ENCODE data around the gene MEIS3.
A peak's percentile ranks its signal among the peaks of the same experiment; 100 is the strongest.

The MEIS3 gene

GRCh38 chr19:47429140-47429793 is 9.9 kb upstream of the MEIS3 start:
- no CpG with 5 or more reads among the region's 20 CpGs for WGBS (ENCODE audit: extremely low coverage, insufficient coverage, low lambda C conversion rate)
- peak; percentile 52 for DNase-seq
- Histone ChIP-seq H3K9ac (ENCODE audit: low read length) (peak overlapping the region; percentile 14), H2BK5ac (ENCODE audit: low read length) (no peak overlapping the region), H3K27ac (ENCODE audit: low read depth, low read length) (no peak overlapping the region), H2AK5ac (ENCODE audit: low read length) (no peak overlapping the region), H3K4ac (ENCODE audit: low read depth, low read length) (no peak overlapping the region), H3K4me1 (ENCODE audit: control insufficient read depth, low read depth, low read length) (peaks cover 3% of the 10 kb centered on the region), H4K8ac (ENCODE audit: low read depth, low read length) (no peak overlapping the region), H3K56ac (ENCODE audit: low read length) (peak overlapping the region; percentile 95), H2BK15ac (replicated peaks; ENCODE audit: low read depth) (no peak overlapping the region), H4K5ac (ENCODE audit: low read length) (no peak overlapping the region), H3K27me3 (ENCODE audit: insufficient read depth, low read length, poor library complexity) (no peaks in the 10 kb centered on the region), H3K36me3 (ENCODE audit: control insufficient read depth, insufficient read depth, low read length) (no peaks in the 10 kb centered on the region), H3K23ac (ENCODE audit: low read length) (no peak overlapping the region), H3K79me2 (ENCODE audit: control insufficient read depth, insufficient read depth, low read length) (no peaks in the 10 kb centered on the region), H3K79me1 (ENCODE audit: low read length) (no peaks in the 10 kb centered on the region), H3K18ac (ENCODE audit: low read length) (no peak overlapping the region), H3K4me3 (ENCODE audit: low read length) (no peak overlapping the region), H3K4me2 (ENCODE audit: low read length) (peak overlapping the region; percentile 2), H2BK120ac (ENCODE audit: low read depth, low read length) (no peak overlapping the region)

DNA sequence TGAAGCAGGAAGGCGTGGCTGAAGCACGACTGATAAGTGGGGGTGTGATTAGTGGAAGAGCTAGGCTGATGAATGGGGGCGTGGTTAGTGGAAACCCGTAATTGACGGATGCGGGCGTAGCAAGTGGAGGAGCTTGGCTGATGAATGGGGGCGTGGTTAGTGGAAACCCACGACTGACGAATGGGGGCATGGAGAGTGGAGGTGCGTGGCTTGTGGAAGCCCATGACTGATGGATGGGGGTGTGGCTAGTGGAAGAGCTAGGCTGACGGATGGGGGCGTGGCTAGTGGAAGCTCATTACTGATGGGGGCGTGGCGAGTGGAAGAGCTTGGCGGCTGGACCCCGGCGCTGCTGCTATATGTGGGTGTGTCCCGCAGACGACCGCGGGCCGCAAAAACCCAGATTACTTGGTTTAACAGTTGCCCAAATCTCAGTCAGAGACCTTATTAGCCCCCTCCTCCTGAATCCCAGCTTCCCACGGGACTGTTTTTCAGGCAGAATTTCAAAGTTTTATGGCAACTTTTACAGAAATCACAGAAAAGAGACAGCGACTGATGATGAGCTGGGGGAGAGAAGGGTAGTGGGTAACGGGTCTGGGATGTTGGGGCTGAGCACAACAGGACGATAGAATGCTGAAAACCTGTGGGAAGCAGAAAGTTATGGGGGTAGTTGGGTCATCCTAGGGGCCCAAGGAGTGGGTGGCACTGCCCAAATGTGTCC is 9.0 kb upstream of the MEIS3 start:
- no peak overlapping the region for H2BK15ac ChIP-seq (replicated peaks; ENCODE audit: low read depth)
- no peak overlapping the region for H3K4me3 ChIP-seq (ENCODE audit: low read length)
- H3K79me2 ChIP-seq (ENCODE audit: control insufficient read depth, insufficient read depth, low read length), result no peaks in the 10 kb centered on the region
- H3K9ac ChIP-seq (ENCODE audit: low read length), result peak overlapping the region; percentile 36
- H3K4me2 ChIP-seq (ENCODE audit: low read length), result peak overlapping the region; percentile 57
- no peak overlapping the region for H2BK5ac ChIP-seq (ENCODE audit: low read length)
- H3K4me1 ChIP-seq (ENCODE audit: control insufficient read depth, low read depth, low read length), result peaks cover 4% of the 10 kb centered on the region
- no peak overlapping the region for H3K27ac ChIP-seq (ENCODE audit: low read depth, low read length)
- no peak overlapping the region for H2BK120ac ChIP-seq (ENCODE audit: low read depth, low read length)
- no peak overlapping the region for H2AK5ac ChIP-seq (ENCODE audit: low read length)
- no peak overlapping the region for H4K5ac ChIP-seq (ENCODE audit: low read length)
- peak overlapping the region; percentile 51 for H3K56ac ChIP-seq (ENCODE audit: low read length)
- WGBS (ENCODE audit: extremely low coverage, insufficient coverage, low lambda C conversion rate), result no CpG with 5 or more reads among the region's 27 CpGs
- H3K23ac ChIP-seq (ENCODE audit: low read length), result no peak overlapping the region
- no peak overlapping the region for H3K4ac ChIP-seq (ENCODE audit: low read depth, low read length)
- H3K36me3 ChIP-seq (ENCODE audit: control insufficient read depth, insufficient read depth, low read length), result no peaks in the 10 kb centered on the region
- no peak overlapping the region for H4K8ac ChIP-seq (ENCODE audit: low read depth, low read length)
- DNase-seq, result peak; percentile 100
- no peaks in the 10 kb centered on the region for H3K79me1 ChIP-seq (ENCODE audit: low read length)
- no peaks in the 10 kb centered on the region for H3K27me3 ChIP-seq (ENCODE audit: insufficient read depth, low read length, poor library complexity)
- no peak overlapping the region for H3K18ac ChIP-seq (ENCODE audit: low read length)

GRCh38 chr19:47427241-47428176 is 8.2 kb upstream of the MEIS3 start:
- peak overlapping the region; percentile 63 for H3K9ac ChIP-seq (ENCODE audit: low read length)
- peak overlapping the region; percentile 34 for H3K4me2 ChIP-seq (ENCODE audit: low read length)
- H3K4me1 ChIP-seq (ENCODE audit: control insufficient read depth, low read depth, low read length), result peaks cover 4% of the 10 kb centered on the region
- no peak overlapping the region for H2AK5ac ChIP-seq (ENCODE audit: low read length)
- no peak overlapping the region for H3K4ac ChIP-seq (ENCODE audit: low read depth, low read length)
- peak; percentile 94 for DNase-seq
- no peak overlapping the region for H3K18ac ChIP-seq (ENCODE audit: low read length)
- H4K8ac ChIP-seq (ENCODE audit: low read depth, low read length), result no peak overlapping the region
- H2BK15ac ChIP-seq (replicated peaks; ENCODE audit: low read depth), result no peak overlapping the region
- no peaks in the 10 kb centered on the region for H3K79me2 ChIP-seq (ENCODE audit: control insufficient read depth, insufficient read depth, low read length)
- no peak overlapping the region for H4K5ac ChIP-seq (ENCODE audit: low read length)
- H3K27me3 ChIP-seq (ENCODE audit: insufficient read depth, low read length, poor library complexity), result no peaks in the 10 kb centered on the region
- peak overlapping the region; percentile 85 for H3K56ac ChIP-seq (ENCODE audit: low read length)
- H2BK120ac ChIP-seq (ENCODE audit: low read depth, low read length), result no peak overlapping the region
- no peak overlapping the region for H3K4me3 ChIP-seq (ENCODE audit: low read length)
- no peaks in the 10 kb centered on the region for H3K79me1 ChIP-seq (ENCODE audit: low read length)
- H2BK5ac ChIP-seq (ENCODE audit: low read length), result no peak overlapping the region
- H3K27ac ChIP-seq (ENCODE audit: low read depth, low read length), result peak overlapping the region; percentile 22
- no peaks in the 10 kb centered on the region for H3K36me3 ChIP-seq (ENCODE audit: control insufficient read depth, insufficient read depth, low read length)
- H3K23ac ChIP-seq (ENCODE audit: low read length), result no peak overlapping the region
- no CpG with 5 or more reads among the region's 17 CpGs for WGBS (ENCODE audit: extremely low coverage, insufficient coverage, low lambda C conversion rate)

DNA sequence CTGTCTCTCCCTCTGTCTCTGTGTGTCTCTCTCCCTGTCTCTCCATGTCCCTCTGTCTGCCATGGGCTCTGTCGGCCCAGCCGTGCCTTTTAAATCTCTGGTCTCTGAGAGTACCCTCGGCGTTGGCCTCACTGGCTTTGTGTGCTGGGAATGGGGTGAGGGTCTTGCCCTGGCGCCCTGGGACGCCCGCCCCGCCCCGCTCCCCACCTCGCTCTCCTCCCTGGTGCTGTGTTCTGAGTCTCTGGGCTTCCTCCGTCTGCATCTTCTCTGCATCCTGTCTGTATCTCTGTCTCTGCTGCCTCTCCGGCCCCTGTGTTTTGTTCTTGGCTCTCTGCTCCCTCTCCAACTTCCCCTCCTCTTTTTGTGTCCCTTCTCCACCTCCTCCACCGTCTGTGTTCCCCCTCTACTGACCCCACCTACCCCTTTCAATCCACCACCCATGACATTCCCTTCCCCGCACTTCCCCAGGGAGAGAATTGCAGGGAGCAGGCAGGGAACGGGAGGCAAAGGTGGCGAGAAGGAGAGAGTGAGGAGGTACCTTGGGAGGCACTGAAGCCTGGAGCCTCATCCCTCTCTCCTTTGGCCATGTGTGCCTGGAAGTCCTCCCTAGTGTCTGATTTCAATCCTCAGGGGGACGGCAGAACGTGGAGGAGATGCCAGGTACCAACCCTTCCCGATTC is 4.0 kb upstream of the MEIS3 start:
- Histone ChIP-seq H2BK120ac (ENCODE audit: low read depth, low read length) (no peak overlapping the region), H3K18ac (ENCODE audit: low read length) (no peak overlapping the region), H3K27me3 (ENCODE audit: insufficient read depth, low read length, poor library complexity) (no peaks in the 10 kb centered on the region), H4K5ac (ENCODE audit: low read length) (no peak overlapping the region), H3K79me2 (ENCODE audit: control insufficient read depth, insufficient read depth, low read length) (peaks cover under 1% of the 10 kb centered on the region), H3K4ac (ENCODE audit: low read depth, low read length) (no peak overlapping the region), H2AK5ac (ENCODE audit: low read length) (peak overlapping the region; percentile 54), H3K4me2 (ENCODE audit: low read length) (no peak overlapping the region), H3K56ac (ENCODE audit: low read length) (peak overlapping the region; percentile 65), H2BK15ac (replicated peaks; ENCODE audit: low read depth) (no peak overlapping the region), H3K9ac (ENCODE audit: low read length) (peak overlapping the region; percentile 48), H3K23ac (ENCODE audit: low read length) (no peak overlapping the region), H3K36me3 (ENCODE audit: control insufficient read depth, insufficient read depth, low read length) (no peaks in the 10 kb centered on the region), H3K4me3 (ENCODE audit: low read length) (no peak overlapping the region), H4K8ac (ENCODE audit: low read depth, low read length) (no peak overlapping the region), H2BK5ac (ENCODE audit: low read length) (no peak overlapping the region), H3K4me1 (ENCODE audit: control insufficient read depth, low read depth, low read length) (peaks cover 8% of the 10 kb centered on the region), H3K79me1 (ENCODE audit: low read length) (no peaks in the 10 kb centered on the region), H3K27ac (ENCODE audit: low read depth, low read length) (no peak overlapping the region)
- no CpG with 5 or more reads among the region's 19 CpGs for WGBS (ENCODE audit: extremely low coverage, insufficient coverage, low lambda C conversion rate)
- no peak for DNase-seq

DNA sequence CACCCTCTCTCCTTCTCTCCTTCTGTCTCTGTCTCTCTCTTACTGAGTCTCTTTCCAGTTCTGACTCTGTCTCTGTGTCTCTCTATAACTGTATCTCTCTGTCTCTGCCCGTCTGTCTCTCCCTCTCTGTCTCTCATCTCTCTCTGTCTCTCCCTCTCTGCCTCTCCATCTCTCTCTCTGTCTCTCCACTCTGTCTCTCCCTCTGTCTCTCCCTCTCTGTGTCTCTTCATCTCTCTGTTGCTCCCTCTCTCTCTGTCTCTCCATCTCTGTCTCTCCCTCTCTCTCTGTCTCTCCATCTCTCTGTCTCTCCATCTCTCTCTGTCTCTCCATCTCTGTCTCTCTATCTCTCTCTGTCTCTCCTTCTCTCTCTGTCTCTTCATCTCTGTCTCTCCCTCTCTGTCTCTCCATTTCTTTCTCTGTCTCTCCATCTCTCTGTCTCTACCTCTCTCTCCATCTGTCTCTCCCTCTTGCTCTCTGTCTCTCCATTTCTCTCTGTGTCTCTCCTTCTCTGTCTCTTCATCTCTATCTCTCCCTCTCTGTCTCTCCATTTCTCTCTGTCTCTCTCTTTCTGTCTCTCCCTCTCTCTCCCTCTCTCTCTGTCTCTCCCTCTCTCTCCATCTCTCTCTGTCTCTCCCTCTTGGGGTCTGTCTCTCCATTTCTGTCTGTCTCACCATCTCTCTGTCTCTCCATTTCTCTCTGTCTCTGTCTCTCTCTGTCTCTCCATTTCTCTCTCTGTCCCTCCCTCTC is 3.3 kb upstream of the MEIS3 start:
- Histone ChIP-seq H3K36me3 (ENCODE audit: control insufficient read depth, insufficient read depth, low read length) (no peaks in the 10 kb centered on the region), H3K27ac (ENCODE audit: low read depth, low read length) (no peak overlapping the region), H2BK120ac (ENCODE audit: low read depth, low read length) (no peak overlapping the region), H2AK5ac (ENCODE audit: low read length) (peak overlapping the region; percentile 33), H3K4me2 (ENCODE audit: low read length) (peak overlapping the region; percentile 23), H3K4me1 (ENCODE audit: control insufficient read depth, low read depth, low read length) (peaks cover 11% of the 10 kb centered on the region), H3K4me3 (ENCODE audit: low read length) (no peak overlapping the region), H4K8ac (ENCODE audit: low read depth, low read length) (no peak overlapping the region), H2BK5ac (ENCODE audit: low read length) (no peak overlapping the region), H3K4ac (ENCODE audit: low read depth, low read length) (no peak overlapping the region), H3K27me3 (ENCODE audit: insufficient read depth, low read length, poor library complexity) (no peaks in the 10 kb centered on the region), H3K18ac (ENCODE audit: low read length) (peak overlapping the region; percentile 3), H3K23ac (ENCODE audit: low read length) (no peak overlapping the region), H4K5ac (ENCODE audit: low read length) (no peak overlapping the region), H3K79me1 (ENCODE audit: low read length) (peaks cover 2% of the 10 kb centered on the region), H3K9ac (ENCODE audit: low read length) (peak overlapping the region; percentile 55), H3K79me2 (ENCODE audit: control insufficient read depth, insufficient read depth, low read length) (peaks cover 3% of the 10 kb centered on the region), H3K56ac (ENCODE audit: low read length) (peak overlapping the region; percentile 76), H2BK15ac (replicated peaks; ENCODE audit: low read depth) (no peak overlapping the region)
- DNase-seq, result no peak
- no CpG with 5 or more reads among the region's 1 CpG for WGBS (ENCODE audit: extremely low coverage, insufficient coverage, low lambda C conversion rate)

All from mesendoderm (in vitro differentiated cells).